C4-2B (cell line): ENCODE measurements around the gene SPHK2.

Experiments
- CTCF ChIP-seq: fragments of 450-650 bp; conservative IDR thresholded peaks from 2 replicates; pipeline ENCODE4 v1.5.1; 2017; ENCODE audit warnings: mild to moderate bottlenecking
- ZFX ChIP-seq: fragments of 450-650 bp; IDR thresholded peaks from 2 replicates; pipeline ENCODE4 v1.6.1; 2017

GRCh38 chr19:48676487-48676886, 57.2 kb downstream of the SPHK2 start:
- no peak for TF ChIP-seq CTCF
- no peak for TF ChIP-seq ZFX
